Placental pericyte (primary cell): Measurements from ENCODE around the gene AGO1. TPM values are rescaled to one million over a fixed set of nuclear protein-coding genes. Genes with fewer than 3 reads are reported as not detected.

ENCODE experiments used
- total RNA-seq: library from RNA; depleted of rRNA; stranded (reverse); fragments of >200 nt; gene quantifications from 2 replicates; pipeline ENCODE4 v1.2.3, GENCODE V29; 2012

AGO1 gene
- 18.8 and 37.8 TPM in 2 replicates for total RNA-seq

DNA sequence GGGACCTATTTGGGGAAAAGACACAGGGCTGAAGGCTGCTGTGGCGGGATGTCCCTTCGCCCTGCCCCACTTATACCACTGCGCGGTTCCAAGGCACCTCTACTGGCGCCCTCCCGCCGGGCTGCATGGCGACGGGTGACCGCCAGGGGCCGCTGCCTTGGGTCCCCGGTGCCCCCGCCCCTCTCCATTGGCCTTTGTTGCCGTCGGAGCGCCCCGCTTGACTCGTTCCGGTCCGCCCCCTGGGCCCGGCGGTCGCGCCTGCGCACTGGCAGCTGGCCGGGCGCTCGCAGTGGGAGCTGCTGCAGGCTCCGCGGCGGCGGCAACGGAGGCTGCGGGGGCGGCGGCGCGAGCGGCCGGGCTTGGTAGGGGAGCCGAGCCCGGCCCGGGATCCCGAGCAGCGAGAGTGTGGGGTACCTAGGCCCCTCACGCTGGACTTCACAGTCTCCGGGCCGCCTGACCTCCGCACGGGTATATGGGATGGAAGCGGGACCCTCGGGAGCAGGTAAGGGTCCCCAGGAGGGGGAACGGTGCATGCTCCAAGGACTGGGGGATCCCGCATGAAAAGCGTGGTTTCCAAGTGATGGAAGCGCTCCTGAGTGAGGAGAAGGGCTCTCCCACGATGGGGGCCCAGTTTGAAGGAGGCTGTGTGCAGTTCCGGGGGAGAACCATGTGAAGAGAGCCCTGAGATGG, at the start of gene AGO1:
Gene AGO1 (plus strand): TSS at position 265 of the 690 bp plus-strand sequence. CDS start 213 bp downstream, at position 478.

DNA sequence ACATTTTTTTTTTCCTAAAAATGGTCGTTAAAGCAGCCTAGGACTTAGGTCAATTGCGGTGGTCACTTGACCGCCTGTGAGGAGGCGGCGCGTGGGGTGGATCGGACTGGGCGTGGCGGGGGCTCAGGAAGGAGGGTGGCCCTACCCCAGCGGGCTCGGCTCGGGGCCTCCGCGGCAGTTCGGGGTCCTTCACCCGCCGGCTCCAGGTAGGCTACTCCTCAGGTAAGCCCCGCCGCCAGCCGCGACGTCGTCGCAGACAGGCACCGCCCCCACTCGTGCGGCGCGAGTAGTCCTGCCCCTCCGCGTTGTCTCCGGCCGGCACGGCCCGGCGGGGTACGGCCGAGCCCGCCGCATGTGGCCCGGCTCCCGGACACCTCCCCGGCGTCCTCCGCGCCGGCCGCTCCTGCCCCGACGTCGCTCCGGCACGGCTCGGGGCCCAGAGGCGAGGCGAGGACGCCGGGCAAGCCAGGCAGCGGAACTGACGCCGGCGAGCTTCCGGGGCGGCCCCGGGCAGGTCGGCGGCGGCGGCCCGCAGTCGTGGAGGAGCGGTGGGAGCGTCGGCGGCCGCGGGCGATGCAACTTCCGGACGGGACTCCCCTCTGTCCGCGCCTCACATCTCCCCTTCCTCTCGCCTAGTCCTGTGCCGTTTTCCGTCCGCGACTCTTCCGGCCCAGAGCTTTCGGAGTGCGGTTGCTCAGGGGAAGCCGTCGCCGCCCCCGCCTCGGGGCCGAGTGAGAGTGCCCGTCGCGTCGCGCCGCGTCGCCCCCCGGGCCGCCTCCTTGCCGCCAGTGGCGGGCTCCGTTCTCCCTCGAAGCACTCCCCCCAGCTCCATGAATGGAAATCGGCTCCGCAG, 47.8 kb downstream of the AGO1 start, which contains the start of gene AGO3:
Gene AGO3 (plus strand): TSS at position 513 of the 853 bp plus-strand sequence. CDS start 322 bp downstream, at position 835.

Other genes starting within 250 kb of the AGO1 start
- gene PSMB2, start 241.7 kb upstream of the AGO1 start, total RNA-seq: 25.8 and 47.1 TPM in 2 replicates
- gene C1orf216, start 164.3 kb upstream of the AGO1 start, total RNA-seq: 11.2 and 15.2 TPM in 2 replicates
- 0.88 and 37.7 TPM in 2 replicates for gene CLSPN, start 113.2 kb upstream of the AGO1 start, total RNA-seq
- gene AGO4, start 75.2 kb upstream of the AGO1 start, total RNA-seq: 14.7 and 16.6 TPM in 2 replicates
- gene AGO3, start 47.9 kb downstream of the AGO1 start, total RNA-seq: 14.4 and 25.3 TPM in 2 replicates
- gene TEKT2, start 200.9 kb downstream of the AGO1 start, total RNA-seq: not detected in 2 replicates
- 40.2 and 46.6 TPM in 2 replicates for gene ADPRS, start 205.7 kb downstream of the AGO1 start, total RNA-seq
- gene COL8A2, start 242.0 kb downstream of the AGO1 start, total RNA-seq: 5.0 and 6.7 TPM in 2 replicates